Measurements from ENCODE around the gene ZNF354C.

DNA sequence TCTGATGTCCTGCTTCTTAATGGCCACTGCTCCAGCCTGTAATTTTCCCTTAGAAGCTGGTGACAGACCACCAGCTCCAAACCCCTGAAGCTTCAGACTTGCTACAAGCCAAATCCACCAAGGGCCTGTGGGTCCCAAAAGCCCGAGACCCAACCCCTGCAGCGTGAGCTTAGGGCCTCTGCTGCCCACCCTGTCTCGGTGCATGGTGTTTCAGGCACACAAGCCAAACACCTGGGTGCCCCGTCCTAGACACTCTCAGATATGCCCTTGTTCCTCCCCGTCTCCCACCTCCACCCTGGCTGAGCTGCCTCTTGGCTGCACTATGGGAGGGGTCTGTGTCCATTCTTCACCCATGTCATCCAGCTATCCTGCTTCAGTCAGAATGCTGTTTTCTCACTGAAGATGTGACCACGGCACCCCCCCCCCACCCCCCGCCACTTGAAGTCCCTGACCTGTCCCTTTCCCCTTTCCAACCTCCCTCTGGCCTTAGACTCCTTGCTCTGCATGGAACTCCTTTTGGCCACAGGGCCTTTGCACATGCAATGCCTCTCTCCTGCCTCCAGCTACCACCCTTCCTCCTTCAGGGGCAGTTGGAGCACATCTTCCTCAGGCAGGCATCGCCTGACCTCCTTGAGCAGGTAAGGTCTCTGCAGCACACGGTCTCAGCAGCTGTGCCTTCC is 55.8 kb downstream of the ZNF354C start:
- no peak for TF ChIP-seq CTCF (IDR thresholded peaks at IDR 0.05)
- TF ChIP-seq POLR2AphosphoS5 (IDR thresholded peaks at IDR 0.05): no peak
- no peak for TF ChIP-seq POLR2A (IDR thresholded peaks at IDR 0.05)
- TF ChIP-seq EP300 (IDR thresholded peaks at IDR 0.05): no peak
